Activated T-helper 9 cell treated with anti-CD3 and anti-CD28 coated beads, Interleukin-2, amount 50 U/mL, for 16 hours (primary cell): ENCODE results near the gene IL23A.

ENCODE experiments used
- DNase-seq: peaks from one replicate; pipeline ENCODE4 v3.0.0-alpha.2; 2020; ENCODE audit warnings: low read depth

IL23A gene

GRCh38 chr12:56361487-56362129 lies 22.9 kb downstream of the IL23A start:
- no peak for DNase-seq

DNA sequence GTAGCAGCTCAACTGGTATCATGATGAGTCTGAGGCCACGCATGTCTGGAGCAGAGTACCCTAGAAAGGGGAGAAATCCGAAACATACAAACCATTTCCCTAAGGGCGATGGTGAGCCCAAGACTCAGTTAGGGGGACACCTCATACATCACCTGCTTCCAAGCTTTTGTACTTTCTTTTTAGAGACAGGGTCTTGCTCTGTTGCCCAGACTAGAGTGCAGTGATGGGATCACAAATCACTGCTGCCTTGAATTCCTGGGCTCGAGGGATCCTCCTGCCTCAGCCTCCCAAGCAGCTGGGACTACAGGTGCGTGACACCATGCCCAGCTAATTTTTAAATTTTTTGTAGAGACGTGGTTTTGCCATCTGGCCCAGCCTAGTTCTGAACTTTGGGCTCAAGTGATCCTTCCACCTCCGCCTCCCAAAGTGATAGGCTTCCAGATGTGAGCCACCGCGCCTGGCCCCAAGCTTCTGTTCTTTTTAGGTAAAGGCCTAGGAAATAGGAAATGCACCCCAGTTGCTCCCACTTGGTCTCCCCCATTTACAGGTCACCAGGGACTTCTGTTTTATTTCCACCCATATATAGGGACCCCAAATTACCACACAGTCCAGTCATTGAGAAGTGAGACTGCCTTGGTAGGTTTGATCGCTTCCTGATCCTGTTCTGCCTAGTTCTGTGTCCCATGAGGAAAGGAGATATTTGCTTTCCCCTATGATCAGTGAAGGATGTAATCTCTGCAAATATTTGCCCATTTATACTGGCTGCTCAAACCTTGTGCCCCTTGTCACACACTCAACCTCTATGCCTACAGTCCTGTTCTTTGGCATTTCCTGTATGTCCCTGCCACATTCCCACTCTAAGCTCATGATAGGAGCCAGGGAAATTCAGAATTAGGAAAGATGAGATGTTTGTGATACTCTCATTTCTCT lies 23.7 kb downstream of the IL23A start, which contains the start of gene APOF:
APOF (minus strand) TSS at position 728 of the 930 bp plus-strand sequence; CDS start at position 616, 112 bp downstream.
- DNase-seq: no peak

- no peak for DNase-seq
Measured at GRCh38 chr12:56366948-56367347, 28.3 kb downstream of the IL23A start.

- no peak for DNase-seq
Measured at GRCh38 chr12:56373515-56373914, 34.8 kb downstream of the IL23A start.

GRCh38 chr12:56374726-56375597 lies 36.3 kb downstream of the IL23A start:
- no peak for DNase-seq

GRCh38 chr12:56375598-56376434 lies 37.1 kb downstream of the IL23A start:
- DNase-seq: no peak

DNA sequence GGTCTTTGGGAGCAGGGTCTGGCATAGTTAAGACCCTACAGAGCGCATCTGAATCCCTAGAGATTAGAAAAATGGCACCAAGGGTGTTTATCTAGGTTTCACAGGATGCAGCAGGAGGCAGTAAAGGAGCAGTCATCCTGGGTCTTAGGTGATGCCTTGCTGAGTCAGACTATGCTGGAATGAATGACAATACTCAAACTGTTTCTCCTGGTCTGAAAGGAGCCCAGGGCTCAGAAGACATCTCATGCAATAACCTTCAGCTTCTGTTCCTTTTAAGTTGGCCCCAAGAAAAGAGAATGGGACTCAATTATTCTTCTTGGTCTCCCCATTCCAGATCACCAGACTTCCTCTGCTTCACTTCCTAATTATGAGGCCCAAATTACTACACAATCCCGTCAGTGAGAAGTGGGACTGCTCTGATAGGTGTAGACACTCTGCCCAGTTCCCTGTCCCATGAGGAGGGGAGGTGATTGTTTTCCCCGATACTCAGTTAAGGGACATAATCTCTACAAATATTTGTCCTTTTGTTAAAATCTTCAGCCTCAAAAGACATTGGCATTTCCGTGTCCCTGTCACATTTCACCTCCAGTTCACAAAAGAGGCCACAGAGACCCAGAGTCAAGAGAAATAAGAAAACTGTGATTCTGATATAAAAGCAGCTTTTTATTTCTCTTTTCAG lies 38.8 kb downstream of the IL23A start:
- DNase-seq: no peak

DNA sequence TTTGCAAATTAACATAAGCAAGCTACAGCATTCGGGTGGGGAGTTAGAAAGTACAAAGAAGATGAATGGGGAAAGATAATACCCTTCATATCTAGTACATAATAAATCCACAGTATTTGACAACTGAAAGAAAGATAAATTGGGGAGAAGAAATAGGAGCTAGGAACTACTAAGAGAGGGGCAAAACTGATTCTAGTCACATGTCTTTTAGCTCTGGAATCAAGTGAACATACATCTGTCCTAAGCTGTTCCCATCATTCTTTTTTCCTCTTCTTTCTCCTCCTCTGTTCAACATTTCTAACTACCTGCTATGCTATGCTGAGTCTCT lies 39.3 kb downstream of the IL23A start:
- no peak for DNase-seq

DNA sequence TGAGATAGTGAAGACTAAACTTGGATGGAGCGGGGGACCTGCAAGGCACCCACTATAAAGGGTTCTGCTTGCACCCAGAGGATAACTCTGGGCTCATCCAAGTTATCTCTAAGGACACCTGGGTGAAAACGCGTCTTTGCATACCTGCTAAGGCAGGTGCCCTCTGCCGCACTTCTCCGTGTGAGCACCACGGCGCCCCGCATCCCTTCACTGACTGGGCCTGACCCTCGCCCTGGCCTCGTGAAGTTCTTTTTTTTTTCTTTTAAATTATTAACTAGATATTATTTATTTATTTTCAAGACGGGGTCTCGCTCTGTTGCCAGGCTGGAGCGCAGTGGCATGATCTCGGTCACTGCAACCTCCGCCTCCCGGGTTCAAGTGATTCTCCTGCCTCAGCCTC lies 43.9 kb downstream of the IL23A start:
- DNase-seq: no peak

DNA sequence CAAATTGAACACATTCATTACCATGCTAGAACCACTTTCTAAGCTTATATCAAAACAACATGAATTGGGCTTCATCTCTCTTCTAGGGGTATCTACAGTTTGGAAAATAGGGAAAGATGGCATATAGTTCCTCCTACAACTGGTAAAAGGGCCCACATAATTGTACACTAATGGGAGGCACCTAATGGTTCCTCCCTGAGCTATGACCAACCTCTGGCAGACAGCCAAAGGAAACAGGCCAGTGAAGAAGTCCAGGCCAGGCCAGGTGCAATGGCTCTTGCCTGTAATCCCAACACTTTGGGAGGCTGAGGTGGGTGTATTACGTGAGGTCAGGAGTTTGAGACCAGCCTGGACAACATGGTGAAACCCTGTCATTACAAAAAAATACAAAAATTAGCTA lies 47.2 kb downstream of the IL23A start:
- no peak for DNase-seq

DNA sequence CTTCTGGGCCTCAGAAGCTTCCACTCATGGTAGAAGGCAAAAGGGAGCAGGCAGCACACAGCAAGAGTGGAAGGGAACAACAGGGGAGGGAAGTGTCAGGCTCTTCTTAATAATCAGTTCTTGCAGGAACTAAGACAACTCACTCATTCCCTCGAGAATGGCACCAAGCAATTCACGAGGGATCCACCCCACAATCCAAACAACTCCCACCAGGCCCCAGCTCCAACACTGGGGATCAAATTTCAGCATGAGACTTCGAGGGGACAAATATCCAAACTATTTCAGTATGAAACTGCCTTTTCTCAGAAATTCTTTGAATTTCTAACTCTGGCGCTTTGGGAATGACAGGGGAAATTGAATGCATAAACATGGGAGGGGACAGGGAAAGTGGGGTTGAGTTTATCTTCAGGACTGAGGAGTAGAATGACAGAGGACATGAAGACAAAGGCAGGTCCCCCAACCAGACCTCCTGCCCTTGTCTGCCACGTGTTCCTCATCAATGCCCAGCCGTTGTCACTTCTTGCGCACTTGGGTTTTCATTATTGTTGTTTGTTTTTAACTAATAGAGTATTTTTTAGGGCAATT lies 48.6 kb downstream of the IL23A start:
- DNase-seq: no peak

DNA sequence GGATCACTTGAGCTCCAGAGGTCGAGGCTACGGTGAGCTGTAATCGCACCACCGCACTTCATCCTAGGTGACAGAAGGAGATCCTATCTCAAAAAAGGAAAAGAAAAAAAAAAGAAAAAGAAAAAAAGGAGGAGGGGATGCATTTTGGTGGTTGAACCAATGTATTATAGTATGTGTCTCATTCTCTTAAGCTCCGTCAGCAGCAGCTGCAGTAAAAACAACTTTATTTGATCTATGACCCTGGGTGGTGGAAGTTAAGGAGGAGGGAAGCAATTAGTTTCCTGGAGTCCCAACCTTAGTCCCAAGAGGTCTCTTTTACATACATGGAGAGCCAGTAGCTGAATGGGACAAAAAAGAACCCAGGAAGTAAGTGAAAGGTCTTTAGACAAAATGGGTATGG lies 50.7 kb downstream of the IL23A start:
- no peak for DNase-seq
